Activated CD4-positive, alpha-beta T cell treated with anti-CD3 and anti-CD28 coated beads, Interleukin-2, amount 50 U/mL, for 1 hour (primary cell): ENCODE data around the gene PPP1R27.
"Not testable (repeated sequence)": the region's sequence is repeated elsewhere in the genome, so short reads cannot be mapped to it uniquely, and the experiment has no call there.

Experiments used
- DNase-seq: peaks from one replicate; pipeline ENCODE4 v3.0.0-alpha.2; 2020

PPP1R27 gene

DNA sequence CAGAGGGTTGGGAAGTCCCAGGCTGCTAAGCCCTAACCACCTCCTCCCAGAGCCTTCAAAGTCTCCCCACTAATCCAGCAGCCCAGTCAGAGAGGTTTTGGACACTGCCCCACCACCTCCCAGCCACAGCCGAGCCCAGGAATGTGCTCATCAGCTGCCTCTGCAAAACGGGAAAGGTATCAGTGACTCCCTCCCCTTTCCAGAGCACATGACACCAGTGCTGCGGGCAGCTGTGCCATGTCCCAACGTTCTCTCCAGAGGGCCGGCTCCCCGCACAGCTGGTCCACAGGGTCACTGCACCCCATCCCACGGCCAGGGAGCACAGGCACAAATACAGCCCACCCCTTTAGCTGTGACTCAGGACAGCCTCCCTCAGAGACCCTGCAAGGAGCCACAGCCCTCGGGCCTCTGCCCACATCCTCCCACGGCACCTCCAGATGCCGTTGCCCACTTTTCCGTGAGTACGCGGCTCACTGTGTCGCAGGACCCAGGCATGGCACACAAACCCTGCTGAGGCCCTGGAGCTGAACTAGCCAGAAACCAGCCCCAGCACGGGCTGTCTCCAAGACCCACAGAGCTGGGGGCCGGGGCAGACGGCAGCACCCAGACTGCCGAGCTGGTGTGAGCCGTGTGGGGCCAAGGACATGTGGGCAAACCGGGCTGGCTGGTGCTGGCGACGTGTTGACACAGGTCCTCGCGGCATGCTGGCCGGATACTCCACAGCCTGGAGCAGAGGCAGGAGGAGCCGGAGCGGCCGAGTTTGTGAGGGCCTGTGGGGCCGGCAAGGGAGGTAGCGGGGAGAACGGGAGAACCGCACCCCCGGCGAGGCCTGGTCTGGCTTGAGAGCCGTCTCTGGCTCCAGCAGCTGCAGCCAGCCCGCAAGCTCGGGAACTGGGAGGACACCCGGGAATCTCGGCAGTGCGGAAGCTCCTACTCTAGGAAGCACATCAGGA lies 6.3 kb upstream of the PPP1R27 start:
- no peak for DNase-seq

DNA sequence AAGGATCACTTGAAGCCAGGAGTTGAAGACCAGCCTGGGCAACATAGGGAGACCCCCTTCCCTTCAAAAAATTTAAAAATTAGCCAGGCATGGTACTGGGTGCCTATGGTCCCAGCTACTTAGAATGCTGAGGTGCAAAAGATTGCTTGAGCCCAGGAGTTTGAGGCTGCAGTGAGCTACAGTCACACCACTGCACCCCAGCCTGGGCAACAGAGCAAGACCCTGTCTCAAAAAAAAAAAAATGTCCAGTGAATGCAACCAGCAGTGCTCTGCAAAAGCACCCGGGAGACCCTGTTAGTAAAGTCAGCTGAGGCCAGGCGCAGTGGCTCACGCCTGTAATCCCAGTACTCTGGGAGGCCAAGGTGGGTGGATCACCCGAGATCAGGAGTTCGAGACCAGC lies 5.2 kb upstream of the PPP1R27 start:
- not testable (repeated sequence) for DNase-seq

DNA sequence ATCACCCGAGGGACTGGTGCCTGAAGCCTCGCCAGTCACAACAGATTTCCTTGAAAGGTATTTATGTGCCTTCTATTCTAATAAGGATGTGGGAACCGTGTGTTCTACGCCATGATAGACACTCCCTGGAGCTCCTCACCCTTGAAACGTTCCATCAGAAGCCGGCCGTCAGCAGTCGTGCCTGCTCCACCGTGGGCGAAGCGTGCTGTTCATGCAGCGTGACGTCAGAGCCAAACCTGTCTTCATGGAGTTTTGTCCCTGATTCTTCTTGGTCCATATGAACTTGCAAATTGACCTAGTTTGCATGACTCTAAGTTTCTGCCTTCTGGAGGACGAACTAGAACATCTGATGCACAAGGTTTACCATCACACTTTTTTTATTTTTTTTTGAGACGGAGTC lies 4.5 kb upstream of the PPP1R27 start:
- DNase-seq, result no peak

DNA sequence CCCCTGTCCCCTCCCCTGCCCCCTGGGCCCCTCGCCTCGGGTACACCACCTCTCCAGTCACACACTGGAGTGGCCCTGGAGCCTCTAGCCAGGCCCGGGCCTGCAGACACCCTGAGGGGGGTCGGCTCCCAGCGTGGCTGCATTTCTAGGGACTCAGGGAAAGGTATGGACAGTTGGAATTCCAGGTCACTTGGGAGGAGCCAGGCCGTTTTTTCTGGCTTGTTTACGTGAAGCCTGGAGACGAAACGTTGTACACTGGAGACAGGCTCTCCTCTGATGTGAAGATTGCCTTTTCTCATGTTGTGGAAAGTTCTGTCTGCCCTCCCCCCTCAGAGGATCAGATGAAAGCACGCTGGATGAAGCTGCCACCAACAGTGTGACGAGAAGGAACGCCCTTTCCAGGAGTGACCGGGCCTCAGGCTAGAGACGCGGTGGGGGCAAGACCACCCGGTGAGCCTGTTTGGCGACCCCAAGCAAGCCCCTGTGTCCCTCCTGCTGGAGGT lies 4.0 kb upstream of the PPP1R27 start:
- DNase-seq, result no peak

DNA sequence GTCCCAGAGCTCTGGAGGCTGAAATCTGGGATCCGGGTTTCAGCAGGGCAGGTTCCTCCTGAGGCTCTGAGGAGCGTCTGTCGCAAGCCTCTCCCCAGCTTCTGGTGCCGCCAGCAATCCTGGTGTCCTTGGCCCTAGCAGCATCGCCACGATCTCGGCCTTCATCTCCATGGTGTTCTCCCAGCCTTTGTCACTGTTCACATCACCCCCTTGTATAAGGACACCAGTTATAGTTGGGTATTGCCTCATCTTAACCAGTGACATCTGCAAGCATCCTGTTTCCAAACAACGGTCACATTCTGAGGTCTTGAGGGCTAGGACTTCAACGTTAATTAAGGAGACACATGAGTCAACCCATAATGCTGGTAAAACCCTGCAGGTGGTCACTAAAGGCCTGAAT lies 2.8 kb upstream of the PPP1R27 start:
- no peak for DNase-seq

DNA sequence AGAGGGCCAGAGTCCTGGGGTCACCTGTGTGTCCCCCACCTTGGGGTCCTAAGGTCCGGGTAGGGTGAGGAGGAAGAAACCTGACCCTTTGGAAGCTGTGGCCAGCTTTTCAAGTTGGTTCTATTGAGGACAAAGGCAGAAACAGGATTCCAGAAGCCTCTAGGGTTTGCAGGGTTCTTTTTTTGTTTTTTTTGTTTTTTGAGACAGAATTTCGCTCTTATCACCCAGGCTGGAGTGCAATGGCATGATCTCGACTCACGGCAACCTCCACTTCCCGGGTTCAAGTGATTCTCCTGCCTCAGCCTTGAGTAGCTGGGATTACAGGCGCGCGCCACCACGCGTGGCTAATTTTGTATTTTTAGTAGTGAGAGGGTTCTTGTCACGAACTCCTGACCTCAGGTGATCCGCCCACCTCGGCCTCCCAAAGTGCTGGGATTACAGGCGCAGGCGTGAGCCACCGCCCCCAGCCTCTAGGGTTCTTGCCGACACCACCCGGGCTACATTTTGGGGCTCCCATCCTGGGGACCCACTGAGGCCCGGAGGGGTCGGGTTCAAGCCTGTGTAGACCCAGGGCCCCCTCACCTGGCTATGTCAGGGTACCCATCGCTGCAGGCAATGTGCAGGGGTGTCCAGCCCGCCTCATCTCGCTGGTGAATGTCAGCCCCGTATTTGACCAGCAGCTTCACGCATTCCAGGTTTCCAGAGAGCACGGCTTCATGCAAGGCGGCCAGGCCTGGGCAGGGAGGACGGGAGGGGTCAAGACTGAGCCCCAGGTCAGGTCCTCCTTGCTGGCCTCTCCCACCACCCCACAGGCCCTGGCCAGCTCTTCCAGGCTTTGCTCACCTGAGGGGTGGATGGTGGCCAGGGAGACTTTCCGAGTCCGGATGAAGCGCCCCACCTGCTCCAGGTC lies 674 bp downstream of the PPP1R27 start:
- DNase-seq, result no peak

DNA sequence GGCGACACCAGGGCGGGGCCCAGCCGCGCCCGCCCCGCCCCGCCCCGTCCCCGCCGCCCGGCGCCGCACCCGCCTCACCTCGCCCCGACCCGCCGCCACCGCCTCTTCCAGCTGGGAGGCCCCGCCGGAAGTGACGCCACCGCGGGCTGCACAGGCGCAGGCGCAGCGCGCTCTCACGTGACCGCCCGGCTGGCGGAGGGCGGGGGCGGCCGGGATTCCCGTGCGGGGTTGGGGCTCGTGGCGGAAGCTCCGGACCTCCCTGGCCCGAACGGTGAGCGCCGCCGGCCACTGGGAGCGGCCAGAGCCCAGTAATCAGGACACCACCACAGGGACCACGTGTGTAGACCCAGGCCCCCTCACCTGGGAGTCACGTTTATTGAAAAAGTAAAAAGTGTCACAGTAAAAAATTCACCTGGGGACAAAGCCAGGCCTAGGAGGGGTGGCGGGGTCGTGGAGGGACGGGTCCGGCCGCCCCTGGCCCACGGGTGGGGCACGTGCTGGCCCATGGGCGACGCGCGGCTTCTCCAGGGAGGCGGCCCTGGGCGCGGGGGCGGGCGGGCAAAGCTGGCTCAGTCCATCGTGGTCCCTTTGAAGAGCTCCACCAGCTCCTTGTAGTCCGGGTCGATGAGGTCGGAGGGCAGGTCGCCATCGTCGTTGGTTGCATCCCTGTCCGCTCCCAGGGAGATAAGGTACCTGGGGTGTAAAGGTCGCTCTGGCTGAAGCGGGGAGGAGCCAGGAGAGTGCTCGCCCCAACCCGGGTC lies 1.5 kb downstream of the PPP1R27 start, which contains the start of gene MCRIP1:
TSS of gene MCRIP1 (minus strand) at position 132 of the 761 bp plus-strand sequence. CDS start 8,785 bp downstream, outside the sequence.
- DNase-seq, result peak; percentile 92

- peak; percentile 27 for DNase-seq
Observed at GRCh38 chr17:81832608-81833159, 2.2 kb downstream of the PPP1R27 start.

DNA sequence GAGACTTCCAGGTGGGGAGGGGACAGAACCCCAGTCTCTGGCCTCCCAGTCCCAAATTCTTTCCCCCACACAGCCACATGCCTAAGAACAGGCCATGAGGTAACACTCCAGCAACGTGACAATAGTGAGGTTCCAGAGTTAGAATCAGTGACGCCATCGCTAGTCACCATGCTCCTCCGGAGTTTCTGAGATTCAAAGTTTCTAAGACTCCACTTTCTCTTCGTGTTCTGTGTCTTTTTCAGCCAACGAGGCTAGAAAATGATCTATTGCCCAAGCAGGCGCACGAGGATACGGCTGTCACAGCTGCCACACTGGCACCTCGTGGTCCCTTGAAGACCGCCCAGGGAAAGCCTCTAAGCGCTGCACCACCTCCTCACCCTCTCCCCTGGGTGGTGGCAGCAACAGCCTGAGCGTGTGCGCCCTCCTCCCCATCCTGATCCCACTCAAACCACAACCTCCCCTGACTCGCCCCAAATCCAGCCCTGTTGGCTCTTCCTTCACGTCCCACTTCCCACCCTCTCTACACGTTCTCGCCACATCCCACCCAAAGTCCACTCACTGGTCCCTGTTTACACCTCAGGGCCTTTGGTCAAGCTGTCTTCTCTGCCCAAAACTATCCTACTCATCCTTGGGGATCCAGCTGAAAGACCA lies 2.8 kb downstream of the PPP1R27 start:
- DNase-seq, result peak; percentile 40

DNA sequence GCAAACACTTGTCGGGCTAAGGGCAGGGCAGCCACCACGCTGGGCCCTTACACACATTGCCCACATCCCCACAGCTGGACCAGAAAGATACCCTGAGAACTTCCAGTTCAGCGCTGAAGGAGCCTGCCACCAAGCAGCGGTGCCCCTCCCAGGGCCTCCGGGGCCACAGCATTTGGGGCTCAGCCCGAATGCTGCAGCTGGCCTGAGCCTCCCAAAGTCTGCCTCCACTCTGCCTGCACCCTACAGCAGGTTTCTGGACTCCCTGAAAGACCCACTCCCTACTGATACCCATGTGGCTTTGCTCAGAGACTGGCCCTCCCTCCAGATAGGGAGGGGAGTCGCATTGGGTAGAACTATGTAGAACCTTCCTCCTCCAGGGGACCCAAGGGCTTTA lies 3.3 kb downstream of the PPP1R27 start:
- DNase-seq, result no peak

GRCh38 chr17:81829858-81830257 lies 5.0 kb downstream of the PPP1R27 start:
- no peak for DNase-seq

DNA sequence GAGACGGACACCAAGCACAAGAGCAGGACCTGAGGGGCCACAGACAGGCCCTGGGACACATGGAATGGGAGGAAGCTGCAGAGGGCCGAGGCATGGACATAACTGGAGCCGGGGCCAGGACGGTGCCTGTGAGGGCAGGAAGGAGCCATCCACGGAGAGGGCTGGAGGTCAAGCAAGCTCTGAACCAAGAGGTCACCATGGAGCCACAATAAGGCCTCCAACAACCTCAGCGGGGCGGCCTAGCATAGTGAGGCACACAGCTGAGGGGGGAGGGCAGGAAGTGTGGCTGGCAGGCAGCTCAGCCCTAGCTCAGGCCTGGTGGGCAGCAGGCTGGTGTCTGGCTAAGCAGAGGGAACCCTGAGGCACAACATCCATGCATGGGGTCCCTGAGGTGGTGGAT lies 6.2 kb downstream of the PPP1R27 start:
- DNase-seq, result no peak

DNA sequence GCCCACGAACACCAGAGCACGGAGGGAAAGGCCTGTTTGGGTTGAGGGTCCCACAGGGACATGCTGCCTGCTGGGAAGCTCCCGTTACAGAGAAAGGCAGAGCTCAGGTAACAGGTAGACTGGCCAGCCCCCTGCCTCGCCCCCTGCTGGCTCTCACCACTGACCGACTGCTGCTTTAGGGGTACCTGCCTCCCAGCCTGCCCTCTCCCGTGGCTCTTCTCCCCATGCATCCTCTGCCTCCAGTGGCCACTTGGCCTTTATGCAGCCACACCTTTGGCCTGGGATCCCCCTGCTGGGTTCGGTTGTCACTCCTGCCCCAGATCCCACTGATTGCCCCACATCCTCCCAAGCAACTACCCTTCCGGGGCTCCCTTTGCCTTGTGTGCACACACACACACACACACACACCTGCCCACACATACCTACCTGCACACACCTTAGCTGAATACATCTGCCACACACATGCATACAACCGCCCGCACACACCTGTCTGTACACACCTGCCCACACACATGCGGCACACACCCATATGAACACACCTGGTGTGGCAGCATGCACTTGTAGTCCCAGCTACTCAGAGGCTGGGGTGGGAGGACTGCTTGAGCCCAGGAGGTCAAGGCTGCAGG lies 8.9 kb downstream of the PPP1R27 start:
- DNase-seq, result no peak

- DNase-seq, result no peak
Observed at GRCh38 chr17:81824595-81824994, 10.3 kb downstream of the PPP1R27 start.

- DNase-seq, result no peak
Observed at GRCh38 chr17:81823820-81824550, 10.9 kb downstream of the PPP1R27 start.

DNA sequence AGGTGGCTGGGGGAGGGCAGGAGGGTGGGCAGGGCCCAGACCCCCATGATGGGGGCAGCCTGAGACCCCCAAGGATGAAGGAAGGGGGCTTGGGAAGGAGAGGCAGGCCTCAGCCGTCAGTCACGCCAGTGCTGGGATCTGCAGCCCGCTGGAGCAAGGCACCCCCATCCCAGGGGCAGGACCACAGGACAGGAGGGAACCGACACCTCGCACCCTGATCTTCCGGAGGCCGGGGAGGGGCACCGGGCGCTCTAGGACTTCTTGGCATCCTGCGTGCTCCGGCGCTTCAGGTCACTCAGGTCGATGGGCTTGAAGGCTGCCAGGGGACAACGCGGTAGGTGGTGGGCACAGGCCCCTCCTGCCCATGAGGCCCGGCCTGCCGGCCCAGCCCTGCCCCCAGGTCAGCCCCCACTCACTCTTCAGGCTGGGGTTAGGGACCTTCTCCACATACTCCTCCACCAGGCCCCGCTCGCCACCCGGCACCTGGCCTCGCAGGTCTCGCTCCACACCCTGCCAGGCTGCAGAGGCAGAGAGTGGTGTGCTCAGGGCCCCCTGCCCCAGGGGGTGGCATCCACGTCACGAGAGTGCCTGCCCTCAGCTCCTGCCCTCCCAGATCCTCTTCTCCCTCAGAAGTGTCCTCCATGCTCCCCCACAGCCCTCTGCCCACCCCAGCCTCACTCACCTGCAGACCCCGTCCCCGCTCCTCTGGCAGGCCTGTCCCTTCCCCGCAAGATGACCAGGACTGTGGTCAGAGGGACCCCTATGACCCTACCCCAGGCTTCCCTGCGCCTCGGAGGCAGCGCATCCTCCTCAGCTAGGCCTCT lies 11.6 kb downstream of the PPP1R27 start:
- no peak for DNase-seq

DNA sequence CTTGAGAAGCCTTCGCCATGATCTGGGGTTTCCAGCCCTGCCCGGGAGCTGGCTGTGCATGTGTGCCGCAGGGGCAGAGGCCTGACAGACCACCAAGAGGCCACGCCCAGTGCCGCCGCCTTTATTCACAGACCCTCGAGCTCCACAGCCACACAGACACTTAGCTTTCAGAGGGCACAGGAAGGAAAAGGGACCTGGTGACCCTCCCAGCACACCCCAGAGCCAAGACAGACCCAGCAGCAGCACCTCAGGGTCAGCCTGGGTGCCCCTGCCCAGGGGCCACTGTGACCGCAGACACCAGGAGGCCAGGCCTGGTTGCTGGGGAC lies 12.6 kb downstream of the PPP1R27 start:
- no peak for DNase-seq

GRCh38 chr17:81821603-81822311 lies 13.1 kb downstream of the PPP1R27 start:
- no peak for DNase-seq

- no peak for DNase-seq
Observed at GRCh38 chr17:81821147-81821546, 13.7 kb downstream of the PPP1R27 start.
